ENCODE data around the gene LRG1. TPM values are rescaled to one million over a fixed set of nuclear protein-coding genes. Genes with fewer than 3 reads are reported as not detected.

LRG1 gene
- total and polyA plus RNA-seq, 8 donors = 0.58 to 17.9 (median 0.87) TPM

GRCh38 chr19:4586245-4586644 is 46.4 kb upstream of the LRG1 start:
- no peak for ATAC-seq
- no peaks in the 10 kb centered on the region for H3K36me3 ChIP-seq
- H3K4me3 ChIP-seq = no peak overlapping the region
- DNase-seq = no peak
- peaks cover 7 to 12% of the 10 kb centered on the region in 2 donors for H3K4me1 ChIP-seq
- H3K27me3 ChIP-seq = peaks cover 38 to 86% of the 10 kb centered on the region in 2 donors
- no peak for TF ChIP-seq CTCF (IDR thresholded peaks at IDR 0.05)
- intact Hi-C loops (cut with DNase I) = no loop called here
- H3K9me3 ChIP-seq = no peaks in the 10 kb centered on the region
- H3K27ac ChIP-seq = no peak overlapping the region

- Histone ChIP-seq H3K9me3 (no peaks in the 10 kb centered on the region), H3K36me3 (no peaks in the 10 kb centered on the region), H3K27ac (no peak overlapping the region), H3K4me1 (peaks cover 7 to 12% of the 10 kb centered on the region in 2 donors), H3K4me3 (no peak overlapping the region), H3K27me3 (peaks cover 41 to 86% of the 10 kb centered on the region in 2 donors)
- no peak for TF ChIP-seq CTCF (IDR thresholded peaks at IDR 0.05)
- intact Hi-C loops (cut with DNase I) = no loop called here
- ATAC-seq (no peak), DNase-seq (no peak)
Measured at GRCh38 chr19:4585556-4585955, 45.7 kb upstream of the LRG1 start.

GRCh38 chr19:4584670-4585460 is 45.0 kb upstream of the LRG1 start:
- DNase-seq = no peak
- H3K9me3 ChIP-seq = no peaks in the 10 kb centered on the region
- ATAC-seq = no peak
- H3K4me3 ChIP-seq = peak overlapping the region in 1 of 2 donors; percentile 7
- H3K27me3 ChIP-seq = peaks cover 47 to 86% of the 10 kb centered on the region in 2 donors
- no peak overlapping the region for H3K27ac ChIP-seq
- TF ChIP-seq CTCF (IDR thresholded peaks at IDR 0.05) = no peak
- intact Hi-C loops (cut with DNase I) = no loop called here
- H3K4me1 ChIP-seq = peaks cover 7 to 12% of the 10 kb centered on the region in 2 donors
- H3K36me3 ChIP-seq = no peaks in the 10 kb centered on the region

- Histone ChIP-seq H3K4me3 (peak overlapping the region; percentile 6 to 7), H3K27ac (no peak overlapping the region), H3K9me3 (no peaks in the 10 kb centered on the region), H3K4me1 (peaks cover 7 to 12% of the 10 kb centered on the region in 2 donors), H3K27me3 (peaks cover 52 to 87% of the 10 kb centered on the region in 2 donors), H3K36me3 (no peaks in the 10 kb centered on the region)
- intact Hi-C loops (cut with DNase I) = no loop called here
- TF ChIP-seq CTCF (IDR thresholded peaks at IDR 0.05) = no peak
- ATAC-seq = peak; percentile 63
- DNase-seq = no peak
Measured at GRCh38 chr19:4583961-4584669, 44.3 kb upstream of the LRG1 start.

Data from left lung (tissue), 10 donors.